ENCODE data around the gene KLHL29. TPM values are rescaled to one million over a fixed set of nuclear protein-coding genes. Genes with fewer than 3 reads are reported as not detected.

KLHL29 gene
- total RNA-seq, 1 experiment from 2014 or later = 2.4 TPM

DNA sequence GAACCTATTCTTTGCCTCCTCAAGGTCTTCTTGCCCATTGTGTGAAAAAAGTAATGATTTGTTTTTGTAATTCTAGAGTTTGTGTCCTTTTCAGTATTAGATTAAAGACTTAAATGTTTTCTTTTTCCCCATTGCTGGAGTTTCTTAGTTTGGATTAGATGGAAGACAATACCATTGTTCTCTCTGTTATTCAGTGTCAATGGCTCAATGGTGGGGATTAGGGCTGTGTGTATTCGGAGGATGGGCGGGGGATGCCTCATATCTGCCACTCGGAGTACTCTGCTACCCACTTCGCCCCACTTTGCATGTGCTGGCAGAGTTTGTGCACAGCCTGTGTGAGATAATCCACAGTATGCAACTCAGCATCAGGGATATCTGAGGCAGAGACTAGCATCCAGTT, 90.1 kb downstream of the KLHL29 start:
- H3K14ac ChIP-seq (ENCODE audit: insufficient read depth, low read length) = no peak overlapping the region
- H3K9me3 ChIP-seq (ENCODE audit: control insufficient read depth, low read depth, low read length) = no peaks in the 10 kb centered on the region
- H2BK120ac ChIP-seq (ENCODE audit: low read depth, low read length, poor library complexity, severe bottlenecking) = no peak overlapping the region
- TF ChIP-seq, protein P1, sequence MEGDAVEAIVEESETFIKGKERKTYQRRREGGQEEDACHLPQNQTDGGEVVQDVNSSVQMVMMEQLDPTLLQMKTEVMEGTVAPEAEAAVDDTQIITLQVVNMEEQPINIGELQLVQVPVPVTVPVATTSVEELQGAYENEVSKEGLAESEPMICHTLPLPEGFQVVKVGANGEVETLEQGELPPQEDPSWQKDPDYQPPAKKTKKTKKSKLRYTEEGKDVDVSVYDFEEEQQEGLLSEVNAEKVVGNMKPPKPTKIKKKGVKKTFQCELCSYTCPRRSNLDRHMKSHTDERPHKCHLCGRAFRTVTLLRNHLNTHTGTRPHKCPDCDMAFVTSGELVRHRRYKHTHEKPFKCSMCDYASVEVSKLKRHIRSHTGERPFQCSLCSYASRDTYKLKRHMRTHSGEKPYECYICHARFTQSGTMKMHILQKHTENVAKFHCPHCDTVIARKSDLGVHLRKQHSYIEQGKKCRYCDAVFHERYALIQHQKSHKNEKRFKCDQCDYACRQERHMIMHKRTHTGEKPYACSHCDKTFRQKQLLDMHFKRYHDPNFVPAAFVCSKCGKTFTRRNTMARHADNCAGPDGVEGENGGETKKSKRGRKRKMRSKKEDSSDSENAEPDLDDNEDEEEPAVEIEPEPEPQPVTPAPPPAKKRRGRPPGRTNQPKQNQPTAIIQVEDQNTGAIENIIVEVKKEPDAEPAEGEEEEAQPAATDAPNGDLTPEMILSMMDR (conservative IDR thresholded peaks at IDR 0.05) = no peak
- H3K9me3 Mint-ChIP-seq = no peaks in the 10 kb centered on the region
- no peaks in the 10 kb centered on the region for H4K20me1 ChIP-seq (ENCODE audit: control insufficient read depth, insufficient read depth, insufficient read length)
- no peaks in the 10 kb centered on the region for H3K23me2 ChIP-seq (ENCODE audit: insufficient read length, low read depth, low read length, poor library complexity, severe bottlenecking)
- no peaks in the 10 kb centered on the region for H3K27me3 ChIP-seq (ENCODE audit: insufficient read depth, low read length)
- H3K4ac ChIP-seq (ENCODE audit: low read depth, low read length) = no peak overlapping the region
- H3K27ac Mint-ChIP-seq = no peak overlapping the region
- no peak overlapping the region for H4K91ac ChIP-seq (ENCODE audit: insufficient read length, low read depth, low read length)
- H3K4me2 ChIP-seq (ENCODE audit: insufficient read depth, insufficient read length, low read length) = no peak overlapping the region
- H2BK5ac ChIP-seq (ENCODE audit: insufficient read length, low read length) = no peak overlapping the region
- H3K23ac ChIP-seq (ENCODE audit: insufficient read length, low read depth, low read length) = no peak overlapping the region
- H3K4me3 Mint-ChIP-seq = peak overlapping the region in 1 of 2 experiments; percentile 24; a peak in 1 of 5 replicates
- no peak overlapping the region for H2BK12ac ChIP-seq (ENCODE audit: insufficient read length, low read depth, low read length)
- no peak overlapping the region for H2BK15ac ChIP-seq (ENCODE audit: low read depth, low read length)
- no peaks in the 10 kb centered on the region for H3K79me1 ChIP-seq (ENCODE audit: insufficient read depth, low read depth, low read length, poor library complexity, severe bottlenecking)
- no peak for DNase-seq
- H3K56ac ChIP-seq (ENCODE audit: insufficient read length, low read depth, low read length) = no peak overlapping the region
- WGBS (ENCODE audit: extremely low coverage, insufficient read length, low lambda C conversion rate) = no CpG with 5 or more reads among the region's 4 CpGs
- no peak overlapping the region for H2AK5ac ChIP-seq (ENCODE audit: insufficient read length, low read length)
- H4K5ac ChIP-seq (ENCODE audit: insufficient read length, low read depth, low read length) = no peak overlapping the region
- no peak overlapping the region for H3K27ac ChIP-seq (ENCODE audit: insufficient read length, low read depth, low read length)
- peaks cover 10% of the 10 kb centered on the region; the same call in 1 of the 2 replicates for H3K4me1 ChIP-seq (ENCODE audit: insufficient read depth, low read length)
- no peak overlapping the region for H3K9ac ChIP-seq (ENCODE audit: extremely low read depth, insufficient read length, low read length)
- peaks cover 0 to 4% (median 3%) of the 10 kb centered on the region in 3 experiments; a peak in 3 of 7 replicates for H3K36me3 Mint-ChIP-seq (ENCODE audit: insufficient read depth in 1 of 3, low read depth in 3 of 3)
- no peak overlapping the region for H3T11ph ChIP-seq (ENCODE audit: low read length)
- no peaks in the 10 kb centered on the region for H3K79me2 ChIP-seq (ENCODE audit: insufficient read depth, low read length)
- no peak overlapping the region for H4K8ac ChIP-seq (replicated peaks; ENCODE audit: insufficient read length, low read depth, low read length)
- H3K18ac ChIP-seq (ENCODE audit: insufficient read length, low read depth, low read length) = no peak overlapping the region
- H2AFZ ChIP-seq (ENCODE audit: low read length) = no peak overlapping the region
- H3K27me3 Mint-ChIP-seq (ENCODE audit: low read depth) = peaks cover 68% of the 10 kb centered on the region
- H3K4me1 Mint-ChIP-seq = peaks cover 55 to 56% of the 10 kb centered on the region in 2 experiments
- no peak overlapping the region for H2BK20ac ChIP-seq (ENCODE audit: low read depth, low read length, poor library complexity, severe bottlenecking)
